Measurements from ENCODE around the gene SLC35C1.
"Not testable (repeated sequence)": the region's sequence is repeated elsewhere in the genome, so short reads cannot be mapped to it uniquely, and the experiment has no call there.

SLC35C1 gene

GRCh38 chr11:45791524-45791923 lies 13.4 kb upstream of the SLC35C1 start:
- no peak for DNase-seq

GRCh38 chr11:45794169-45794568 lies 10.8 kb upstream of the SLC35C1 start:
- no peak for DNase-seq

GRCh38 chr11:45795379-45795778 lies 9.6 kb upstream of the SLC35C1 start:
- no peak for DNase-seq

GRCh38 chr11:45796461-45796861 lies 8.5 kb upstream of the SLC35C1 start:
- no peak for DNase-seq

GRCh38 chr11:45798793-45799441 lies 6.0 kb upstream of the SLC35C1 start:
- no peak for DNase-seq

- no peak for DNase-seq
These were observed 5.4 kb upstream of the SLC35C1 start for GRCh38 chr11:45799562-45799961.

- DNase-seq: no peak
These were observed 4.7 kb upstream of the SLC35C1 start for GRCh38 chr11:45800261-45800660.

- no peak for DNase-seq
These were observed 3.1 kb upstream of the SLC35C1 start for GRCh38 chr11:45801723-45802315.

GRCh38 chr11:45802531-45803317 lies 2.2 kb upstream of the SLC35C1 start:
- no peak for DNase-seq

- DNase-seq: peak; percentile 64
These were observed 783 bp upstream of the SLC35C1 start for GRCh38 chr11:45803971-45804760.

GRCh38 chr11:45805305-45806071 lies 539 bp downstream of the SLC35C1 start:
- no peak for DNase-seq

- DNase-seq: no peak
These were observed 1.4 kb downstream of the SLC35C1 start for GRCh38 chr11:45806072-45806933.

- DNase-seq: no peak
These were observed 2.2 kb downstream of the SLC35C1 start for GRCh38 chr11:45806937-45807791.

- DNase-seq: no peak
These were observed 2.9 kb downstream of the SLC35C1 start for GRCh38 chr11:45807792-45808238.

- DNase-seq: not testable (repeated sequence)
These were observed 3.5 kb downstream of the SLC35C1 start for GRCh38 chr11:45808427-45808826.

- DNase-seq: no peak
These were observed 4.8 kb downstream of the SLC35C1 start for GRCh38 chr11:45809456-45810395.

GRCh38 chr11:45810431-45811108 lies 5.6 kb downstream of the SLC35C1 start:
- DNase-seq: no peak

GRCh38 chr11:45811109-45811435 lies 6.1 kb downstream of the SLC35C1 start:
- DNase-seq: no peak

All from activated naive CD4-positive, alpha-beta T cell treated with Interleukin-2 at 50 U/mL for 16 hours (primary cell).